Sigmoid colon (tissue), 4 donors: ENCODE results near the gene KIF19.

Source experiments
- CTCF ChIP-seq, 4 experiments: fragments of 450-650 bp in 3 of 4; fragments of 200-600 bp in 1 of 4; IDR thresholded peaks; one replicate each; pipeline ENCODE4 v1.5.1; 2016 to 2019; ENCODE audit warnings: antibody characterized with exemption in 4 of 4, mild to moderate bottlenecking in 3 of 4, moderate library complexity in 2 of 4
- EP300 ChIP-seq, 4 donors: sonication (generic); formaldehyde crosslinking; IDR thresholded peaks; one replicate each; pipeline ENCODE4 v1.6.1; 2017; ENCODE audit warnings: antibody characterized with exemption in 4 of 4
- POLR2AphosphoS5 ChIP-seq, 4 donors: sonication (generic); formaldehyde crosslinking; IDR thresholded peaks; one replicate each; pipeline ENCODE4 v1.6.1; 2017; ENCODE audit warnings: antibody characterized with exemption in 4 of 4

GRCh38 chr17:74392848-74393247 is 66.8 kb downstream of the KIF19 start:
- TF ChIP-seq EP300 (IDR thresholded peaks at IDR 0.05) (no peak), CTCF (IDR thresholded peaks at IDR 0.05) (no peak), POLR2AphosphoS5 (IDR thresholded peaks at IDR 0.05) (no peak)
